Right atrium auricular region (tissue), 2 donors: ENCODE data around the gene PTPRD. TPM values are rescaled to one million over a fixed set of nuclear protein-coding genes. Genes with fewer than 3 reads are reported as not detected.

Experiments
- DNase-seq: peaks from one replicate; pipeline ENCODE4 v3.0.0-alpha.2; 2019; ENCODE audit warnings: low spot score
- H3K27ac ChIP-seq, 2 donors: fragments of 200-600 bp; sonication (generic); 1 replicate in 1 of 2; 2 replicates in 1 of 2; pipeline ENCODE4 v1.5.1; 2016 to 2019
- H3K27me3 ChIP-seq, 2 donors: fragments of 200-600 bp; sonication (generic); one replicate each; pipeline versions ENCODE4 v1.5.1 to v1.6.0; 2017 to 2019
- H3K36me3 ChIP-seq: fragments of 200-600 bp; sonication (generic); one replicate; pipeline ENCODE4 v1.5.1; 2016
- H3K4me1 ChIP-seq, 2 donors: fragments of 200-600 bp; sonication (generic); one replicate each; pipeline versions ENCODE4 v1.5.1 to v1.6.0; 2017 to 2019
- H3K4me3 ChIP-seq, 2 donors: fragments of 200-600 bp; sonication (generic); 1 replicate in 1 of 2; 2 replicates in 1 of 2; pipeline ENCODE4 v1.5.1; 2017 to 2019; ENCODE audit warnings: mild to moderate bottlenecking in 1 of 2, moderate library complexity in 1 of 2
- H3K9me3 ChIP-seq, 2 donors: fragments of 200-600 bp; sonication (generic); one replicate each; pipeline ENCODE4 v1.5.1; 2019
- CTCF ChIP-seq, 2 donors: fragments of 200-600 bp; sonication (generic); IDR thresholded peaks; one replicate each; pipeline ENCODE4 v1.5.1; 2019; ENCODE audit warnings: antibody characterized with exemption in 2 of 2
- total RNA-seq, 2 donors: library from RNA; depleted of rRNA; stranded (reverse); fragments of >200 nt; gene quantifications; one replicate each; pipeline ENCODE4 v1.1.0, GENCODE V29; 2016

The PTPRD gene
- total RNA-seq, 2 donors from 2014 or later, result 5.5 to 6.6 TPM

- no peak for DNase-seq
- Histone ChIP-seq H3K27me3 (no peaks in the 10 kb centered on the region), H3K4me3 (no peak overlapping the region), H3K27ac (no peak overlapping the region), H3K9me3 (no peaks in the 10 kb centered on the region), H3K4me1 (no peaks in the 10 kb centered on the region), H3K36me3 (no peaks in the 10 kb centered on the region)
- no peak for TF ChIP-seq CTCF (IDR thresholded peaks at IDR 0.05)
These were observed 893.3 kb downstream of the PTPRD start for GRCh38 chr9:9719373-9720112.

GRCh38 chr9:9718691-9719090, 894.1 kb downstream of the PTPRD start:
- no peaks in the 10 kb centered on the region for H3K9me3 ChIP-seq
- no peak for TF ChIP-seq CTCF (IDR thresholded peaks at IDR 0.05)
- no peaks in the 10 kb centered on the region for H3K27me3 ChIP-seq
- no peaks in the 10 kb centered on the region for H3K36me3 ChIP-seq
- no peak for DNase-seq
- H3K27ac ChIP-seq, result no peak overlapping the region
- H3K4me1 ChIP-seq, result no peaks in the 10 kb centered on the region
- no peak overlapping the region for H3K4me3 ChIP-seq

- no peak for TF ChIP-seq CTCF (IDR thresholded peaks at IDR 0.05)
- H3K36me3 ChIP-seq, result no peaks in the 10 kb centered on the region
- H3K27ac ChIP-seq, result no peak overlapping the region
- DNase-seq, result no peak
- H3K4me3 ChIP-seq, result no peak overlapping the region
- H3K4me1 ChIP-seq, result no peaks in the 10 kb centered on the region
- H3K27me3 ChIP-seq, result no peaks in the 10 kb centered on the region
- H3K9me3 ChIP-seq, result no peaks in the 10 kb centered on the region
These were observed 933.4 kb downstream of the PTPRD start for GRCh38 chr9:9679433-9679832.

- DNase-seq, result no peak
- H3K36me3 ChIP-seq, result no peaks in the 10 kb centered on the region
- H3K4me1 ChIP-seq, result no peaks in the 10 kb centered on the region
- H3K4me3 ChIP-seq, result no peak overlapping the region
- H3K9me3 ChIP-seq, result no peaks in the 10 kb centered on the region
- no peak overlapping the region for H3K27ac ChIP-seq
- TF ChIP-seq CTCF (IDR thresholded peaks at IDR 0.05), result no peak
- no peaks in the 10 kb centered on the region for H3K27me3 ChIP-seq
These were observed 938.3 kb downstream of the PTPRD start for GRCh38 chr9:9674461-9674860.

- no peaks in the 10 kb centered on the region for H3K4me1 ChIP-seq
- no peak overlapping the region for H3K4me3 ChIP-seq
- TF ChIP-seq CTCF (IDR thresholded peaks at IDR 0.05), result no peak
- H3K36me3 ChIP-seq, result no peaks in the 10 kb centered on the region
- no peak for DNase-seq
- H3K27me3 ChIP-seq, result no peaks in the 10 kb centered on the region
- no peaks in the 10 kb centered on the region for H3K9me3 ChIP-seq
- H3K27ac ChIP-seq, result no peak overlapping the region
These were observed 942.3 kb downstream of the PTPRD start for GRCh38 chr9:9670454-9670853.

GRCh38 chr9:9645006-9645405, 967.8 kb downstream of the PTPRD start:
- no peak for TF ChIP-seq CTCF (IDR thresholded peaks at IDR 0.05)

More at GRCh38 chr9:9645006-9645405, 967.8 kb downstream of the PTPRD start:
- no peak for DNase-seq
- H3K36me3 ChIP-seq, result no peaks in the 10 kb centered on the region
- H3K4me3 ChIP-seq, result no peak overlapping the region
- H3K27me3 ChIP-seq, result no peaks in the 10 kb centered on the region
- no peak overlapping the region for H3K27ac ChIP-seq
- H3K4me1 ChIP-seq, result no peaks in the 10 kb centered on the region
- H3K9me3 ChIP-seq, result no peaks in the 10 kb centered on the region
